GM18526 (cell line): ENCODE results near the gene STYXL2.

Source experiments
- POLR2A ChIP-seq: IDR thresholded peaks from 3 replicates; pipeline ENCODE4 v1.6.1; 2011; ENCODE audit not compliant: insufficient read length; ENCODE audit errors: extremely low read depth

The STYXL2 gene

GRCh38 chr1:167117225-167117624 is 23.4 kb downstream of the STYXL2 start:
- no peak for TF ChIP-seq POLR2A

- no peak for TF ChIP-seq POLR2A
Observed at GRCh38 chr1:167118188-167118587, 24.3 kb downstream of the STYXL2 start.

GRCh38 chr1:167119696-167120095 is 25.8 kb downstream of the STYXL2 start:
- no peak for TF ChIP-seq POLR2A

- TF ChIP-seq POLR2A = no peak
Observed at GRCh38 chr1:167120899-167121298, 27.0 kb downstream of the STYXL2 start.

- no peak for TF ChIP-seq POLR2A
Observed at GRCh38 chr1:167121375-167122120, 27.7 kb downstream of the STYXL2 start.

- TF ChIP-seq POLR2A = no peak
Observed at GRCh38 chr1:167122121-167122480, 28.2 kb downstream of the STYXL2 start.

- no peak for TF ChIP-seq POLR2A
Observed at GRCh38 chr1:167122568-167122967, 28.7 kb downstream of the STYXL2 start.

GRCh38 chr1:167126317-167126716 is 32.4 kb downstream of the STYXL2 start:
- TF ChIP-seq POLR2A = no peak

- TF ChIP-seq POLR2A = no peak
Observed at GRCh38 chr1:167126811-167127210, 32.9 kb downstream of the STYXL2 start.

- TF ChIP-seq POLR2A = no peak
Observed at GRCh38 chr1:167127236-167127635, 33.4 kb downstream of the STYXL2 start.

GRCh38 chr1:167127661-167128060 is 33.8 kb downstream of the STYXL2 start:
- no peak for TF ChIP-seq POLR2A

GRCh38 chr1:167128261-167129227 is 34.7 kb downstream of the STYXL2 start:
- no peak for TF ChIP-seq POLR2A

GRCh38 chr1:167130829-167131510 is 37.1 kb downstream of the STYXL2 start:
- TF ChIP-seq POLR2A = no peak

- TF ChIP-seq POLR2A = no peak
Observed at GRCh38 chr1:167132301-167133010, 38.6 kb downstream of the STYXL2 start.

- TF ChIP-seq POLR2A = no peak
Observed at GRCh38 chr1:167135281-167135840, 41.5 kb downstream of the STYXL2 start.
